NOMO-1 treated with DMSO at 0.1 percent for 48 hours (cell line): ENCODE data around the gene ABHD17A.
"Not testable (repeated sequence)": the region's sequence is repeated elsewhere in the genome, so short reads cannot be mapped to it uniquely, and the experiment has no call there.

ENCODE experiments used
- DNase-seq: peaks from one replicate; lab custom pipeline; 2025; ENCODE audit not compliant: unreplicated experiment; lab: John Stamatoyannopoulos, UW

Gene ABHD17A

DNA sequence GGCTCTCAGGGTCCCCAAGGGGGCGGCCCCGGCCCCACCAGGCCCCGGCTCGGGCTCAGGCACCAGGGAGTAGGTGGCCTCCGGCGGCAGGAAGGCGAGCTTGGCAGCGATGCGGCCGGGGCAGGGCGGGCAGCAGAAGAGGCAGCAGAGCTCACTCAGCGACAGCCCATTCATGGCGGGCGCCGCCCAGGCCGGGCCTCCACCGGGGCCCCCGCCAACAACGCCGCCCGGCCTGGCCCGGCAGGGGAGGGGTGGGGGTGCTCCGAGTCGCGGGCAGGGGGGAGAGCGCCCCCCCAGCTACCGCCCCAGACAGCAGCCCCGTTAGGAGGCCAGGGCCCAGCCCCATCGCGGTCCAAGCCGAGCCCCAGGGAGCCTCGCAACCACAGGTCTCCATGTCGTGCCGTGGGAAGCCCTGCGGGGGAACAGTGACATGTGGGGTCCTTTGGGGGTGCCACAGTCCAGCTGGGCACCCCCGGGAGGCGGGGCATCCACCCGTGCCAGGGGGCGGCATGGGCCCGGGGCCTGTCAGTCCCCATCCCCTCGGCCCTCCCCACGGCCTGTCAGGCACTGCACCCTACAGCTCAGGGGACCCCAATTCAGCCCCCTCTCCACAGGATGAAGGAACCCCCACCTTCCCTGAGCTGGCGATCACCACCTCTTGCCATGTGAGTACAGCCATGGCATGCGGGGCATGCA lies 3.8 kb downstream of the ABHD17A start:
- DNase-seq: not testable (repeated sequence)

DNA sequence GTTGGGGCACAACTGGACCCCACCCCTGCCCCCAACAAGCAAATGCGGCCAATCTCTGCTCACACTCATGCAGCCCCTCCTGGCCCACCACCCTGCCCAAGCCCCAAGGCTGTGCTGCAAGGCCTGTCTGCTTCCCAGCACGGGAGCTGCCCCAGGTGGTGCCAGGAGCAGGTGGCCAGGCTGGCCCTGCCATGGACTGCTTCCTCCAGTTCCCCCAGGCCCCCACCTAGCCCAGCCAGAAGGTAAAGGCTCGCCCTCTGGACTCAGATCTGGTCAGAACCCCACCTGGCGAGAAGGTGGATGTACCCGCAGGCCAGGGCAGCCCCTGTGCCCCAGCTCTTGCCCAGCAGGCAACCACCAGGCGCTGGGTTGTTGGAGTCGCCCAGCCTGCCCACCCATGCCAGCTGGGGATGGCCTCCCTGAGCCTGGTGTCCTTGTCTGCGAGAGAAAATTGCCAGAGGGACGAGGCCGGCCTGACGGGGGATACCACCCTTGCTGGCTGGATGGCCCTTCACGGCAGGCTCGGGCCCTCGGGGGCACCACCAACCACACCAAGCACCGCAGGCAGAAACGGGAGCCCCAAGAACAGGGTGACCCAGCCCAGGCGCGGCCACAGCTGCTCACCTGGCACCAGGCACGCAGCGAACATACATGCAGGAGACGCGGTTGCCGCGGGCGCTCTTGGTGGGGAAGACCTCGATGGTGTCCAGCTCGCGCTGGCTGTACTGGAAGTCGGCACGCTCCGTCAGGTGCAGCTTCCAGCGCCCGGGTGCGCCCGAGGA lies 4.5 kb downstream of the ABHD17A start:
- no peak for DNase-seq

- not testable (repeated sequence) for DNase-seq
Observed at GRCh38 chr19:1879982-1880381, 5.3 kb downstream of the ABHD17A start.

GRCh38 chr19:1878583-1878982 lies 6.7 kb downstream of the ABHD17A start:
- not testable (repeated sequence) for DNase-seq

DNA sequence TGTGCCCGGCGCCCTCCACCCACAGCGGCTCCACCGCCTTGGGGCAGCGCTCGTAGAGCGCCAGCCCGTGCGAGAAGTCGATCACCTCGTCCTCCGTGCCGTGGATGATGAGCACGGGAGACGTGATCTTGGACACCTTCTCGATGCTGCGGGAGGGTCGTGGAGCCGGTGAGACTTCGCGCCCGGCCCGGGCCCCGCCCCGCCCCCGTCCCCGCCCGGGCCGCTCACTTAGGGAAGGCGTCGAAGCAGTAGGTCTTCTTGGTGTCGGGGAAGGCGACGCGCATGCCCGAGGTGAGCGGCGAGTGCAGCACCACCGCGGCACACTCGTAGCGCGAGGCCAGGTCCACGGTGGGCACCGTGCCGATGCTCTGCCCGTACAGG lies 8.0 kb downstream of the ABHD17A start:
- not testable (repeated sequence) for DNase-seq

DNA sequence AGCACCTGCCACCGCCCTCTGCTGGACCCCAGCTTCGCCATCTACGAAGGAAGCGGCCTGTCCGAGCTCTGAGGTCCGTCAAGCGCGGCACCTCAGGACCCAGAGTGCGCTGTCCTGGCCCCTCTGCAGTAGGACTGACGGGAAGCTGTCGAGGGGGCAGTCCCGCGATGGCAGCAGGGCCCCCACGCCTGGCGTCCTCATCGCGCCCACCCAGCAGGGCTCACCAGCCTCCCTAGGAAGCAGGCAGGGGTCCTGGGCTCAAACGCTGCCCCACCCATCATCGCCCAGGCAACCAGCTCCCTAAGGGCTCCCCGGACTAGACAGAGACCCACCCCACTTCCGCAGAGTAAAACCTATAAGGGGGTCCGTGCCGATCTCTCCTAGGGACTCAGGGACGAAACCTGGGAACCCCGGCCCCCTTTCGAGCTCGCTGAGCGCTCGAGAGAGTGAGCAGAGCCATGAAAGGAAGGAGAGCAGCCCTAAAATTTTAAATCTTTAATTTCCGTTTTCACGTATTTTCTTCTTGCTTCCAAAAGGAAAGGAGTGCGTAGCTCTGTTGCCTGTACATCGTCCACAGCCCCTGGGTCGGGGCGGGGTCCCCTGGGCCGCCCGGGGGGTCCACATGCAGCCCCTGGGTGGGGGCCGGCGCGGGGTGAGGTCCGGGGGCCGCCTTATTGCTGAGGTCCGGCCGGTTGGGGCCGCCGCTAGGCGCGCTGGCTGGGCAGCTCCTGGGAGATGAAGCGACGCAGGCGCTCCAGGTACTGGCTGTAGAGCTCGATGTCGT lies 8.6 kb downstream of the ABHD17A start:
- not testable (repeated sequence) for DNase-seq

DNA sequence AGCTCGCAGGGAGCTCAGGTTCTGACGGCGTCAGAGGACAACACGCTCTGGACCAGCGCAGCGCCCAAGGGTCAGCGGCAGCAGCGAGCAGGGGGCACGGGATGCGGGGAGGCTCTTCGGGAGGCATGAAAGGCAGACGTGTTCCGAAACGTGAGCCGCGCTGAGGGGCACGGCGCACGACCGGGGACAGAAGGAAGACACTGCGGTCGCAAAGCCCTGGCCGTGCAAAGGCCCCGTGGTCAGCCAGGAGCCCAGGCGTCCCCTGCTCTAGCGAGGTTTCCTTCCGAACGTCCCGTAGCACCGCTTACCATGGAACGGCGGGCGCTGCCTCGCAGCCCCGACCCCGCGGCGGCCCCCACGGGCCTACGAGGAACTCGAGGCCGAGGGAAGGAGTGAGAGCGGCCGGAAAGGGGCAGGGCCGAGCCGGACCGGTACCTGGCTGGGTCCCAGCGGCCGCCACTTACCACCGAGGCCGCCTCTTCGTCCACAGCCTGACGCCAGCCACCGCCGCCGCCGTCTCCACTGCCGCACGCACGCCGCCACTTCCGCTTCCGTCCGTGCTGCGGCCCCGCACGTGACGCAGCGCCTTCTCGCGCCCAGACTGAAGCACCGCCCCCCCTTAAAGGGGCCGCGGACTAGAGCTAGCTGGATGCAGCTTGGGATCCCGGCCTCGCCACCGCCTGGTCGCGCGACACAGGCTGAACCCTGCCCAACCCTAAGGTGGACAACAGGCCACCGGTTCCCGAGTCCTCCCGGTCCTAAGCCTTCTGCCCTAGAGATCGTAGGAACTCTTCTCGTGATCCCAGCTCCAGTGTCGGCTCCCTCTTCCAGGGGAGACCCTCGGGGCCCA lies 9.4 kb downstream of the ABHD17A start:
- peak; percentile 93 for DNase-seq

GRCh38 chr19:1875265-1875645 lies 10.0 kb downstream of the ABHD17A start:
- not testable (repeated sequence) for DNase-seq

- peak; percentile 46 for DNase-seq
Observed at GRCh38 chr19:1874554-1875185, 10.6 kb downstream of the ABHD17A start.

DNA sequence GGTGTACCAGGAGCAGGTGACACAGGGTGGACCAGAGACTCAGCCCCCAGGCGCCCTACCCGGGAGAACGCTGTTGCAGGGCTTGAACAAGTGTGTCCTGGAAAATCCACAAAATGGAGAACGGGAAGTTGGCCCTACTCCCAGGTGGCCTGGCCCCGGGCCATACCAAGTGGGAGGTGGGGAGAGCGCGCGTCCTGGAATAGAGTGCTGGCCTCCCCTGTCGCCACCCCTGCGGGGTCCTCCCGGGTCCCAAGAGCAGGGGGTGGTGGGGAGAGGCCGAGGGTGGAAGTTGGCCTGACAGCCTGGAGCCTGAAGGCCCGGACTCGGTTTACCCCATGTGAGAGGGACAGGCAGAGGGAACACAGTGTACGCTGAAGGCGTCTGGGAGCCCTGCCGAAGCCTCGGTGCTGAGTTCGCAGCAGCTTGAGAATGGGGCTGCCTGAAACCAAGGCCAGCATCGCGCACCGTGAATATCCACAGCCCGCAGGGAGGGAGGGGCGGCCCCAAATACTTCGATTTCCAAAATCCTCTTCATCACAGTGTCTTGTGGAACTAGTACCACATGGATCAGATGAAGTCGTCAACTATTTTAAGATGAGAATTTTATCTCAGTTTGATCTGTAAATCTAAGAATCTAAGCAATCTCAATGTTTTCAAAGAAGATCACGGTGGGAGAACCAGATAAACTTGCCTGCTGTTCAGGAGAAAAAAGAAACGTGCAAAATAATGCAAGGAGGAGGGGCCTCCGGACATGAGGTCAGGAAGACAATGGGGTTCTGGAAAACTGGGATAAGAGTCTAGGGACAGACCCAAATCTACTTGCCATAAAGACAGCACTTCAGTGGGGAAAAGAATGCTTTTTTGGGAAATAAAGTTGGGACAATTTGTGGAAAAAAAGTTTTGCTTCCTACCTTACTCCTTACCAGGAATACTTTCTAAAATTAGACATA lies 11.5 kb downstream of the ABHD17A start:
- no peak for DNase-seq

GRCh38 chr19:1872807-1873523 lies 12.3 kb downstream of the ABHD17A start:
- DNase-seq: no peak

DNA sequence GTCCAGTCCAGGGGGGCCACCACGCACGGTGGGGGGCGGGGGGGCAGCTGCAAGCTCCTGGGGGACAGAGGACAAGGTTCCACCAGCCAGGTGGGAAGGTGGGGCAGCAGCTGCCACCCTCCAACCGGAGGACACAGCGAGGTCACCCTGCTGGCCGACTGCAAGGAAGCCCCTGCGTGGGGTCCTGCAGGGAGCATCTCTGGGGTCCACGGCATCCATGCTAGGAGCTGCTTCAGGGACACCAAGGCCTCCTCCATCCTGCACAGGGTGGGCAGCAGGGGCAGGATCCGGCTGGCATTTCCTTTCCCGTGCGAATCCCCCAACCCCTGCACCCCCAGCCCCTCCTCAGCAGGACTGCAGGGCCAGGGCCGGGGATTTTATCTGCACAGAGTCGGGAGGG lies 13.7 kb downstream of the ABHD17A start:
- no peak for DNase-seq

GRCh38 chr19:1871140-1871597 lies 14.1 kb downstream of the ABHD17A start:
- DNase-seq: no peak

GRCh38 chr19:1868971-1869370 lies 16.3 kb downstream of the ABHD17A start:
- no peak for DNase-seq

- no peak for DNase-seq
Observed at GRCh38 chr19:1867349-1867724, 18.0 kb downstream of the ABHD17A start.

DNA sequence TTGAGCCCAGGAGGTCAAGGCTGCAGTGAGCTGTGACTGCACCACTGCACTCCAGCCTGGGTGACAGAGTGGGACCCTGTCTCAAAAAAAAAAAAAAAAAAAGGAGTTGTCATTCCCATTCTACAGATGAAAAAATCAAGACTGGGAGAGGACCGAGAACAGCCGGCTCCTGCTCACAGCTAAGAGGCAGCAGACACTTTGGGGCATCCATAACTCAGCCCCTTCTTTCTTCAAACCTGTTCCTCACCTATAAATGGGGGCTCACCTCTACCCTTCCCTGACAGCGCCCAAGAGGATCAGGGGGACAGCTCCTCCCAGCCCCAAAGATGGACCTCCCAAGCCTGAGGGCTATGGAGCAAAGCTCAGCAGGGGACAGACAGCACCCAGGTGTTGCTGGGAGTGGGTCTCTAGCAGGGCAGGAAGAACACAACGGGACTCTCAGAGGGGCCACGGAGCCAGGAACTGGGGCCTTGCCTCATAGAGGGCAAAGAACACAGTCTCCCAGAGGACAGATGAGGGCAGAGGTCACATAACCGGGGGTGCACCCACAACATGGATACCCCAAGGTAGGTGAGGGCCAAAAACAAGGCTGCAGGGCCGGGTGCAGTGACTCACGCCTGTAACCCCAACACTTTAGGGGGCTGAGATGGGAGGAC lies 18.5 kb downstream of the ABHD17A start:
- no peak for DNase-seq

DNA sequence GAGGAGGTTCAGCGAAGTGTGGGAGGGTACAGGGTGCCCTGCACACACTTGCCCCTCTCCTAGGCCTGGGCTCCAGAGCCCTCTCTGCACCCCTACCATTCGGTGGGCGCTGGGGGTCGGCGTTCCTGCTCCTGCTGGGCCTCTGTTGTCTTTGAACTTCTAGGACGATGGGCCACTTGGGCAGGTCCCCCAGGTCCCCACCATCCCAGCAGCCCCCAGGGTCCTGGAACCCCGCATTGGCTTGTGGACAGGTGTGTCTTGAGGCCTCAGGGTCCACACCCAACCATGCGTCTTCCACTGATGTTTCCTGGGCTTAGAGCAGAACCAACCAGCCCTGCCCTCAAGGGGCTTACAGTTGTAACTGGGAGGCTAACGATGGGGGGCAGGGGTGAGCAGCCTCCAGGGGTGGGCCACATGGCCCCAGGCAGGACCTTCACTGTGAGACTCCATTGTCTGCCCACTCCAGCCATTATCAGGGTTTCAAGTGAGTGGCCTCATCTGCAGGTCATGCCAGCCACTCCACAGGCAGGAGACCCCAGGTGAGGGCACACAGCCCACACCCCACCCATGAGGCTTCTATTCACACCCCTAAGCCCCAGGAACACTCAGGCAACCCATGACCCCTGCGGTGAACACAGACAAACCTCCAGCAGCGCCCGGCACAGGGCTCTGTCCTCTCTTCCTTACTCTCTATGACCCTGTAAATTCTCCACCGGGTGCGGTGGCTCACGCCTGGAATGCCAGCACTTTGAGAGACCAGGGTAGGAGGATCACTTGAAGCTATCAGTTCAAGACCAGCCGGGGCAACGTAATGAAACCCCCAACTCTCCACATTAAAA lies 19.9 kb downstream of the ABHD17A start:
- DNase-seq: no peak
